Germinal center (tissue), 1 donor: ENCODE data around the gene ABCB4.

Source experiments
- DNase-seq: peaks from one replicate; pipeline ENCODE4 v3.0.0; 2012; ENCODE audit warnings: mixed read lengths, low spot score

ABCB4 gene

DNA sequence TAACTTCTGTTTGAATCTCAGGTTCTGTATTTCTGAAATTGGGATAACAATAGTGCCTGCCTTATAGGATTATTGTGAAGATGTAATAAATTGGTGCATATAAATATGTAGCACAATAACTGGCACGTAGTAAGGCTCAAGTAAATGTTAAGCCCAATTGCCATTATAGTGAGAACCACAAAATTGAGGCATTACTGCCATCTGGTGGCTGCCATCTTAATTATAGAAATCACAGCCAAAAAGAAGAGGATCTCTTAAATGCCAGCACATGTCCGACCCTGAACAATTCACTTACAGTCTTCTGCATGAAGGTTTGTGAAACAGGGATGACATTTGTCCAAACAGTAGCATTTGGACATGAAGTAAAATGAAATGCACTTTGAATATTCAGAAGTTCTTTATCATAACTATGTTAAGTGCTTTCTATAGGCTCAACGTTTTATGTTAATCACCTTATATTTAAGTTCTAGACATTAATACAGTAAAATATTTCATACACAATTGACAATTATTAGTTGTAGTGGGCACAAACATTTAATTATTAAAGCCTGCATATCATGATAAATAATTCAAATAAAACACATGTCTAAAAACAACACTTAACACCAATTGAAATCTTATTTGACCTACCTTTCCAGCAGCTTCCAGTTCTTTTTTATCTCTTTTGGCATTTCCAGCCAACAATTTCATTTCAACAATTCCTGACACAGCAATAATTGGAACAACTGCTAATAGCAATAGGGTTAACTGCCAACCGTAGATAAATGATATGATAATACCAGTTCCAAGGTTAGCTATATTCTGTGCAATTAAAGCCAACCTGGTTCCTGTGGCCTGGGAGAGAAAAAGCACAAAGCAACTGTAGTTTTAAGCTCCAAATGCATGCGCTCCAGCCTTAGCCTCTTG lies 58.5 kb downstream of the ABCB4 start:
- DNase-seq, result peak; percentile 38

DNA sequence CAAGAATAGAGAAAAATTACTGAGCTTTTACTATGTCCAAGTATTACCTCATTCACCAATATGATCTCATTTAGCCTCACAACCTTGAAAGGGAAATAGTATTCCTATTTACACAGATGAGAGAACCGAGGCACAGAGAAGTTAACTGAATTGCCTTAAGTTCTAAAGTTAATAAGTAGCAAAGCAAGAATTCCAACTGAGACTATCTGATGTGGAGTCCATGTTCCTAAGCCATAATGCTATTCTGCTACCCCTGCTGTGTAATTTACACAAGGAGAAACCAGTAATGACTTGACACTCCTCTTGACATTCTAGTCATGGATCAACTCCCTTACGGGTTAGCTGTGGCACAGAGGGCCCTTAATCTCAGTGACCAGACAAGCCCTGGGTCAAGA lies 60.7 kb downstream of the ABCB4 start:
- no peak for DNase-seq

DNA sequence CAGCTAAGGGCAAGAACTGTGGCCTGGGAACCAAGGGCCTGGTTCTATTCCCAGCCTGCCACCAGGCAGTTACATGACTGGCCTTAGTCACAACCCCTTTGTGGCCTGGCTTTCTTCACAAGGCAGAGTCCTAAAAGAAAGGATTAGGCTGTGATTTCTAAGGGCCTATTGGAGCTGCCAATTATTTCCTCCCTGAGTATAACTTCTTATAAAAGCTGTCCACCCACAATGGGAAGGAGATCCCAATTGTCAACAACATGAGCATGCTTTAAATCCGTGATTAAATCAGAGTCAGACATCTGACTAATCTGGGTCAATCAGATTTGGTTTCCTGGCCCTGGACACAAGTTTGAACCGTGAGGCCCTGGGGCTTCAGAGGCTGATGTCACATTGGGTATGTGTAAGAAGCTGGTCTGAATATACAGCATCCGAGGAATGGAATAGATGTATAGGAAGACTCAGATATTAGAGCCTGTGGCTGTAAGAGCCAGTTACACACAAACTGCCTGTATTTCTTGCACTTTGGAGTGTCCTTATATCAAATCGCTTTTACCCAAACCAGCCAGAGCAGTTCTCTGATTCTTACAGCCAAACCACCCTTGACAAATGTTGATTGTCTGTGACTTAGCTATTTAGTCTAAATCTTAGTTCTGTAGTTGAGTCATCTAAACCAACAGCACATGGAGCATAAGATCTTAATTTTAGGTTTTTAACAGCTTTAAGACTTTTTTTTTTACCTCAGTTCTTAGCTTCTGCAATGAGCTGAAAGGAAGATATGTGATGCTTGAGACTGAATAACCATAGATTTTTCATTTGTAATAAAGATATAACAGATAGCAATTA lies 61.3 kb downstream of the ABCB4 start:
- DNase-seq, result no peak

DNA sequence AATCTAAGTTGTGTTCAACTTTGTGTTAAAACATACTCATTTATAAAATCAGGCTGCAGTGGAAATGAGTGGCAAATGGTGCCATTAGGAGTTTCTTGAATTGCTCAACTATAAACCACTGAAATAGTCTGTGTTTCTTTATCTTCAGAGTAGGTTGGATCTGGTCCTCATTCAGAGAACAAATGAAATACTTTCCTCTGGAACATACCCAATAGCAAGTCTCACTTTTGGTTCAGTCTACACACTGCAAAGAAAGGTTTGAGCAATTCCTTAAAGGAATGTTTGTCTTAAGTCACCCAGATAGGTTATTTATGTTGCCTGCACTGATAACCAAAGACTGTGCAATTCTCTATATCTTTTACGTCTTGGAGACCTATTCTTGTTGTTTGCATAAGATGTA lies 62.5 kb downstream of the ABCB4 start:
- DNase-seq, result no peak

DNA sequence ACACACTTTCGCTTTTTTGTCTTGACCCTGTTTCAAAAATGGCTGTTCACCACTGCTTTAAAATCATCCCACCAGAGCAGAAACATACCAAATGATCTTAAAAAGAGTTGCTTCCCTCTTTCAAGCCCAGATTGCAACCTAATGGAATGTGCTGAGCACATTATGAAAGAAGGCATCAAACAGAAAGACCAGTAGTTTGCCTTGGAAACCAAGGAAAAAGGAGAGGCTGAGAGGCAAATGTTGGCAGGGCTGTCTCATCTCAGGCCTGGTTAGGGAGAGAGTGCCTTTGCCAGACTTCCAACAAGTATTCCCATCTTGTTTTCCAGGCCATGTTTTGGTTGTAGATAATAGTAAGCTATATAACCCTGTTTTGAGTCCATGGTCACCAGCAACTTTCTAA lies 64.3 kb downstream of the ABCB4 start:
- no peak for DNase-seq

DNA sequence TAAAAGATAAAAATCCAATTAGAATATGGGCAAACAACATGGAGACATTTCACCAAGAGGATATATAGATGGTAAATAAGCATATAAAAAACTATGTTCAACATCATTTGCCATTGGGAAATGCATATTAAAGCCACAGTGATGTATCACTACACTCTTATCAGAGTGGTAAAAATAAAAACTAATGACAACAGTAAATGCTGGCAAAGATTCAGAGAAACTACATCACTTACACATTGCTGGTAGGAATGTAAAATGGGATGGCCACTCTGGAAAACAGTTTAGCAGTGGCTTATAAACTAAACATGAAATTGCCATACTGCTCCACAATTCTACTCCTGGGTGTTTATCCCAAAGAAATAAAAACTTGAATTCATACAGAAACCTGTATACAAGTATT lies 70.8 kb downstream of the ABCB4 start:
- no peak for DNase-seq

DNA sequence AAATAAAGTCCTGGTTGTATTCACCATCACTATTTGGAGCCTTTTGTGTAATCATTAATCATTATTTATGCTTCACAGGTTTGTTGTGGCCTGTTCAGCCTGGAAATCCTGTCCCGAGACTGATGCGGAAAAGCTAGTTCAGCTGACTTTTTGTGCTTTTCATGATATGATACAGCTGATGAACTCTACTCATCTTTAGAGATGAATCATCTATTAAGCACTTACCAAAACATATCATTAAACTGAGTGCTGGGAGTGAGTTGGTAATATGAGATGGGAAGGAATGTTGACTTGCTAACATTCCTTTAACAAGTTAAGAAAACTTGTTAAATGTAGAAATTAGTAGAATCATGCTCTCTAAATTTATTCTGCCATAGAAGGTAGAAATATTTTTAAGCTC lies 77.0 kb downstream of the ABCB4 start:
- no peak for DNase-seq

DNA sequence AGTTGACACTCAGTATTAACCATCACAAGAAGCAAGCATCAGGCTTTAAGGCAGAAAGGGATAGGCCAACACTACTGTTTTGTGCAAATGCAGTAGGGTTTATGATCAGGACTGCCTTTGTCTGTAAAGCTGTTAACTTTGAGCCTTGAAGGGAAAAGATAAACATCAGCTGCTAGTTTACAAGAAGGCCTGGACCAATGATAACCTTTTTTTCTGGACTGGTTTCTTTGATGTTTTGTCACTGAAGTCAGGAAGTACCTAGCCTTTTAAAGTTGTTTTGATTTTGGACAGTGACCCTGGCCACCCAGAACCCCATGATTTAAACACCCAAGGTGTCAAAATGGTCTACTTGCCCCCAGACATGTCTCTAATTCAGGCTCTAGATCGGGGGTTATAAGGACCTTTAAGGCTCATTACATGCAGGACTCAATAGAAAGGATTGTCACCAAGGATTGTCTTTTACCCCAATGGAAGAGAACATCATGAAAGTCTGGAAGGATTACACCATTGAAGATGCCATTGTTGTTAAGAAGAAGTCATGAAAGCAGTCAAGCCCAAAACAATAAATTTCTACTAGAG lies 79.9 kb downstream of the ABCB4 start:
- DNase-seq, result no peak

DNA sequence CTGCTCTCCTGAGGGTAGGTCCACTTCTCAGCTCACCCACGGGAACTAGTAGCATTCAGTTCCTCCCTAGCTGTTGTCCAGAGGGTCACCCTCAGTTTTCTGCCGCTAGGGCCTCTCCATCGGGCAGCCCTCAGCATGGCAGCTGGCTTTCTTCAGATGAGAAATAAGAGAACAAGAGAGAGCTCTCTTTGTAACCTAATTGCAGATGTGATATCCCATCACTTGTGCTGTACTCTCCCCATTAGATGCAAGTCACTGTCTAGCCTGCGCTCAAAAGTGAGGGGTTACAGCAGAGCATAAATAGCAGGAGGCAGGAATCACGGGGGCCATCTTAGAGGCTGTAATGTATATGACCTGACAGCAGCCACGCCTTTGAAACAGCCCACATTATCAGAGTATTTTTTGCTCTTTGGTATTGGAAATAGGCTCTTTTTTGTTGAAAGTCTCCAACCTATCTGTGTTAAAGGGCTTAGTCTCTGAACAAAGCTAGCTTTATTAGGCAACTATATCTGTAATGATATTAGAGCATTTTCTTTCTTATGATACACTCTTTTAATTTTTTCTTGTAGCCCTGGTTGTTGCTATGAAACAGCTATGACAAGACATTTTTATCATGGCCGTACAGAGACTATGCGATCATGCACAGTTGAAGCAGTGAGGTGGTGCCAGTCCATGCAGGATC lies 84.3 kb downstream of the ABCB4 start:
- no peak for DNase-seq

DNA sequence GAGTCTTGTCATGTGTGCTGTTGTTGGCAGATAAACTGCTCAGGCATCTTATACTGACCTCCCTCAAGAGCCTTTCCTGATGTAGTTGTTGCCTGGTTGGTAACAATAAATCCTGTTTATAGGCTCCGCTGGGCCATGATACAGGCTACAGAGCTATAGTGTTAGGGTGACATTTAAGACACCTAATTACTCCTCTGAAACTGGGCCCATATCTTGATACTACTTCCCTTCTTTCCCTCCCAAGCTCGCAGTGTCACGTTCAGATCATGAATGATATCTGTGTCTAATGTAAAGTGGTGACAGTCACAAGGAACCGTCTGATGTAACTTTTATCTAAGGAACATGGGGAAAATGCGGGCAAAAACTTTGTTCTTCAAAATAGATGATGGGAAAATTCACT lies 94.6 kb downstream of the ABCB4 start:
- no peak for DNase-seq

DNA sequence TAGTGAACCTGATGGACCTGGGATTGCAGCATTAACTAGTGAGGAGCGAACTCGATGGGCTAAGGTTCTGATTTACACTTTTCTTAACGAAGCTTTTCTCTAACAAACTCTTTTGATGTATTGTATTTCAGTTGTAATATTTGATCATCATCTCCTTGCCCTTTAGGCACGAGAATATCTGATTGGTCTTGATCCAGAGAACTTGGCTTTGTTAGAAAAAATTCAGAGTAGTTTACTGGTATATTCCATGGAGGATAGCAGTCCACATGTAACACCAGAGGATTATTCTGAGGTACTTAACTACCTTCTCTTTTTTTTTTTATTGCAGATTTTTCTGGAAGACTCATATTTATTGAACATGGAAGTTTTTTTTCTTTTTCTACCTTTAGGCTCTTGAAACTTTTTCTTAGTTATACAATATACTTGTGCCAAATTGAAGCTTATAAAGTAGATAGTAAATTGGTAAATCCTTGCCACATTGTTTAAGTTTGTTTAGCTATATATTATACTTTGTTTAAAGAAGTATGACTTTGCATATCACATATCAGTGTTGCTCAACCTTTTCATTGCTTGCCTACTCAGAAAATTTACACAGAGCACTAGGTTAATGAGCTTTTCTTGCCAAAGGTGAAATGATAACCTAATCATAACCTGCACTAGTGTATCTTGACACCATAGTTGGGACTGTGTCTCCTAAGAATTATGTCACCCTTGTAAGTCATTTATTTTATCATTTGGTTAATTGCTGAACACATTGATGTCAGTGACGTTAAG lies 99.6 kb downstream of the ABCB4 start:
- no peak for DNase-seq

DNA sequence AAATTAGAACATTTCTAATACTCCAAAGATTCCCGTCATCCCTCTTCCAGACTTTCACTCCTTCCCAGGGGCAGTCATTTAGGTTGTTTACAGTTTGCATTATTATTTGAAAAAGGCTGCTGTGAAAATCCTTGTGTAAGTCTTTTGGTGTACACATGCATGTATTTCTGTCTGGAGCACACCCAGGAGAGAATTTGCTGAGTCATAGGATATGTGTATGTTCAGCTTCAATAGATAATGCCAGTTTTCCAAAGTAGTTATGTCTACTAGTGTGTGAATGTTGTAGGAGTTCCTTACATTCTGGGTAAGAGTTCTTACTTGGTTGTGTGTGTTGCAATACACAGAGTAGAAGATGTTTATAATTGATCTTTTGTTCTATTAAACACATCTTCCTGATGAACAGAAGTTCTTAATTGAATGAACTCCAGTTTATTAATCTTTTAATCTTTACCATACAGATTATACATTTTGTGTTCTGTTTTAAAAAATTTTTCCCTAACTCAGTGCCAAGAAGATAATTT lies 104.8 kb downstream of the ABCB4 start:
- DNase-seq, result no peak

DNA sequence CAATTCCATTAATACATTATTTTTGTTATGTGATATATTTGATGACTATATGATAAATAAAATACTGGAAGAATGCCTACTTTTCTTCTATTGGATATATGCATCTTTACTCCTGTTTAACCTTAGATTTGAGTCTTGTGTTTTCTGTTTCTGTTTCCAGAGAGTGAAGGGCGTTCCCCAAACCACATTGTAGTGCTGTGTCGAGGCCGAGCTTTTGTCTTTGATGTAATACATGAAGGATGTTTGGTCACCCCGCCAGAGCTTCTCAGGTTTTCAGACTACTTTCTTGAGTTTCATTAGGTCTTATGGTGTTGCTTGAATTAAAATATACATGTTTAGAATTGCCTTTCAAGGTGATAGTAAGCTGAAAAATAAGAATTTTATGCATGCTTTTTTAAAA lies 106.3 kb downstream of the ABCB4 start:
- no peak for DNase-seq

DNA sequence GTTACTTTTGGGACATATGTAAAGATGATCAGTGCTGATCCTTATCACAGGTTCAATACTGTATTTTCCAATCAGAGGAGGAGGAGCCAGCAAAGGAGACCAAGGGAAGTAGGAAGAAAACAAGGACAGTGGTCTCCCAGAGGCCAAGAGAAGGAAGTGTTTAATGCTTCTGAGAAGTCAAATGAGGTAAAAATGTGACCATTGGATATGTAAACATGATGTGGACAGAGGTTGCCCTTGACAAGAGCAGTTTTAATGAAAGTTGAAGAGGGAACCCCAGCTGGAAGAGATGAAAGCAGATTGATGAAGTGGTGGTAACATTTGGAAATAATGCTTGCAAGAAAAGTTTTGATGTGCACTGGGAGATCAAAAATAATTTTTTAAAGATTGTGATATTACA lies 111.2 kb downstream of the ABCB4 start:
- no peak for DNase-seq

DNA sequence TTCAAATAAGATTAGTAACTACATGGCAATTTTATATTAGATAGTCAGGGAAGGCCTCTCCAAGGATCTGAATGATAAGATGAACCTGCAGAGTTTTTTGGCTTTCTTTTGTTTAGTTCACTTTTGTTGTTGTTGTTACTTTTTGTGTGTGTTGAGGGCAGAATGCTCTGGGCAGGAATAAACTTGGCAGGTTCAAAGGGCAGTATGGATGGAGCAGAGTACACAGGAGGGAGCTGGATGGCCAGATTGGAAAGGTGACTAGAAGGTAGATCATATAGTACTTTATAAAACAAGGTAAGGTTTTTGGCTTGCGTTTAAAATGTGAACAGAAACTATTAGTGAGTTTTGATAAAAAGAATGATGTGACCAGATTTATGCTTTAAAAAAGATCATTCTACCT lies 112.1 kb downstream of the ABCB4 start:
- no peak for DNase-seq

DNA sequence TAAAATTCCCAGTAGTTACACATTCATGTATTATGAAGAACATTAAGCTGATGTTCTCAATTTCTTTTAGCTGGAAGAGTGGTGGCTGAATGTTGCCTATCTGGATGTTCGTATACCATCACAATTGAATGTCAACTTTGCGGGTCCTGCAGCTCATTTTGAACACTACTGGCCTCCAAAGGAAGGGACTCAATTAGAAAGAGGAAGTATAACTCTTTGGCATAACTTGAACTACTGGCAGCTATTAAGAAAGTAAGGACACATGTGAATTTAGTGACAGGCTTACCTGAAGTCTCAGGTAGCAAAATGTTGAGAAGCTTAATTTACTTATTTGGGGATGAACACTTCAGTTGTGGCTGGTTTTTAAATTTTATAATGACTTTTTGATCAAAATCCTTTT lies 114.2 kb downstream of the ABCB4 start:
- no peak for DNase-seq

DNA sequence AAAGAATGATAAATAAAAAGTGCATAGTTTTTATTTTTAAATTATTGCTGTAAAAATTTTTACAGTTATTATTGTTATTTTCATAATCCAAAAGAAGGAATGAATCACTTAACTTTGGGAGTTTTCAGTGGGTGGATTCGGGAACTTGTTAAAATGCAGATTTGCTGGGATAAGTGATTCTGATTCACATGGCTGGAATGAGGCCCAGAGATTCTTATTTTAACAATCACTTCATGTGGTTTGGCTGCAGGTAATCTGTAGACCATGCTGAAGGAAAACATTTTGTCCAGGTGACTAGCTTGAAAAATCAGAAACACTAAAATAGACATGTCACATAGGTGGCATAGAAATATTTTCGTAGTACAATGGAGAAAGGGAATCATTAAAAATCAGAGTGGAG lies 116.1 kb downstream of the ABCB4 start:
- DNase-seq, result no peak

DNA sequence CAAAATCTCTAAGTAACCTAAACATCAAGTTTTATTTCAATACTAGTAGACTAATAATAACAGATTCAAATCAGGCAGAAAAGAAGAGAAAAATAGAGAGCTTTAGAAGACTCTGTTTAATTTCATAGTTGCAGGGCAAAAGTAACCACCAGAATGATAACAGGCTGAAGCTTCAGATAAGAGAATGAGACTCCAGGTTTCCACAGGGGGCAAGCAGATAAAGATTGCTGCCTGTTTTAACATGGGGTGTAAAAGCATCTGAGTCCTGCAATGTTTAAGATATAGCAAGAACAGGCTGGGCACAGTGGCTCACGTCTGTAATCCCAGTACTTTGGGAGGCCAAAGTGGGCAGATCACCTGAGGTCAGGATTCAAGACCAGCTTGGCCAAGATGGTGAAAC lies 119.0 kb downstream of the ABCB4 start:
- DNase-seq, result no peak

DNA sequence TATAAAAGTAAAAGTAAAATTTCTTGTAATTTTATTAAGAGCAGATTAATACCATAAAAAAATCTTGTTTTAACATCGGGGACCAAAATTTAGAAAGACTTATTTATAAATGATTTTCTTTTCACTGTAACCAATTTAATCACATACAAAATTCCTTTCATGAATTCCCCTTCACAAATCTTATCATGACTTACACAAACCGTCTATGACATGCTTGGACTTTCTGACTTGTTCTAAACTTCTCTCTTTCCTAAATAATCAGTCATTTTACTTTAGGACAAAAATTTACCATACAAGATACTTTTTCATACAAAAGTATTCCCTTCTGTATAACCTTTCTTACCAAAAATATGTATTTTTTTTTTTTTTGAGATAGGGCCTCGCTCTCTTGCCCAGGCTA lies 120.7 kb downstream of the ABCB4 start:
- DNase-seq, result no peak
